HG02763 (cell line): ENCODE results near the gene DRGX.

Experiments
- ATAC-seq: cut with Tn5 transposase; IDR thresholded peaks from one replicate; pipeline ENCODE4 v1.9.1; 2021; ENCODE audit warnings: mild to moderate bottlenecking, moderate library complexity; ENCODE audit not compliant: unreplicated experiment

DRGX gene

DNA sequence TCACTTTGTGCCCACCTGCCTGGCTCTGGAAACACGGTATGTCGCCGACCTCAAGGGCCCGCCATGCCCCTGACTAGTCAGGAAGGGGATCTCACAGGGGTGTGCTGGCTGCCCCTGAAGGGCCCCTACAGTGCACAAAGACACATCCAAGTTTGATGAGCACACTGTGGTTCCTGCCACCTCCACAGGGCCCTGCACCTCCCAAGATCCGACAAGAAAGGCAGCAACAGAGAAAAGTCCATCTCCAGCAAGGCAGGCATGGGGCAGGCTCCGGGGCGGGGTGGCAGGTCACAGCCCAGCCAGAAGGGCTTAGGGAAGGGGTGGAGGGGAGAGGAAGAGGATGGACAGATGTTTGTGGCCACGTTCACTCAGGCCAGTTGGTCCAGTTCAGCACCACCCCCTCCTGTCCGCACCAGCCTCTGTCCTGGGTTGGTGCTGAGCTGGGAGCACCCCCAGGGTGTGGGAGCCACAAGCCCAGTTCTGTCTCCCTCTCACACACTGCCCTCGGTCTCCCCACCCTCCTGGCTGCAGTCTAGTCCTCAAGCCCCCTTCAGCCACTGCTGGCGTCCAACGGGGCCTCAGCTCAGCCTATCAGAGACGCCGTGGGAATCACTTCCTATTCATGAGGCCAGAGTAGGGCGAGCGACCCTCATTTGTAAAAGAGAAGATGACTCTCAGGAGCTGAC lies 11.5 kb downstream of the DRGX start:
- no peak for ATAC-seq

DNA sequence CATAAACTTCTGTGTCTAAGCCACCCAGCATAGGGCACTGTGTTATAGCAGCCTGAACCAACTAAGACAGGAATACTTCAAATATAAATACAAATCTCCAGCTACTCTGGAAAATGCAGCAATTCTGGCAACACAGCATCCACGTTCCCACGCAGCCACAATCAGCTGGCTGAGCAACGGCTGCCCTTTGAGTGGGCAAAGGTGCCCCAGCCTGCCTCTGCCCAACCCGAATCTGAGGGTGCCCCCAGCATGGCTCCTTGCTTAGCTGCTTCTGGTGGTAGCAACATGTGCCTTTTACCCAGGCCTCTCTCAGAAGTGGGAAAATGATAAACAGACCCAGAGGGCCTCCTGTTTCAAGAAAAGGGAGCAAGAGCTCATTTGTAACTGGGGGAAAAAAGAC lies 12.0 kb downstream of the DRGX start:
- no peak for ATAC-seq

DNA sequence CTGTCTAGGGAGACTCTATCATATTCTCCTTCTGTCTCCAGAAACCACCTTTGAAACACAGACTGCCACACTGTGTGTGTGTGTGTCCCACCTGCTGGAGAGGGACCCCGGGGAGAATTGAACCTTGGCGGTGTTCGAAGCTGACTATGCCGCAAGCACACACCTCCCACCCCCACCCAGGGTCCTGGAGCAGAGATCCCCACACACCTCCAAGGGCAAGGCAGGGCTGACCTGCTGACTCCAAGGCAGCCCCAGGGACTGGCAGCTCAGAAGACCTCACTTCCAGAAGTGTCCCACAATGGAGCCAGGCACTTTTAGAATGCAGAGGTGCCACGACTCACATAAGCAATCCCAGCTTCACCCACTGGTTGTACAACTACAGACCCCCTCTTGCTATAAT lies 13.1 kb downstream of the DRGX start:
- no peak for ATAC-seq

DNA sequence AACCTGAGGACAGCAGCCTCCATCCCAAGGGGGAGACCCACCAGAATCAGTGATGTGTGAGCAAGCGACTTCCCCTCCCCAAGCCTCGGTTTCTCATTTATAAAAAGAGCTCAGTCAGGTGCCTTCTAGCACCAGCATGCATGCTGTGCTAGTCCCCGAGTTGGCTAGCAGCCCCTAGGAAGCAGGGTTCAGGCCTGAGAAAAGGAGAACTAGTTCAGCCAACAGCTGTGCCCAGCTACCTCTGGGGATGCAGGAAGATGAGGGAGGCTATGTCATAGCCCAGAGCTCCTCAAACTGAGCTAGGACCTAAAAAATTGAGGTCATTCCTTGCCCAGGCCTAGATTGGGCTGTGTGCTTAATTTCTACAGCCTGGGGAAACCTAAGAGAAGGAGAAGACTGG lies 13.7 kb downstream of the DRGX start:
- no peak for ATAC-seq

DNA sequence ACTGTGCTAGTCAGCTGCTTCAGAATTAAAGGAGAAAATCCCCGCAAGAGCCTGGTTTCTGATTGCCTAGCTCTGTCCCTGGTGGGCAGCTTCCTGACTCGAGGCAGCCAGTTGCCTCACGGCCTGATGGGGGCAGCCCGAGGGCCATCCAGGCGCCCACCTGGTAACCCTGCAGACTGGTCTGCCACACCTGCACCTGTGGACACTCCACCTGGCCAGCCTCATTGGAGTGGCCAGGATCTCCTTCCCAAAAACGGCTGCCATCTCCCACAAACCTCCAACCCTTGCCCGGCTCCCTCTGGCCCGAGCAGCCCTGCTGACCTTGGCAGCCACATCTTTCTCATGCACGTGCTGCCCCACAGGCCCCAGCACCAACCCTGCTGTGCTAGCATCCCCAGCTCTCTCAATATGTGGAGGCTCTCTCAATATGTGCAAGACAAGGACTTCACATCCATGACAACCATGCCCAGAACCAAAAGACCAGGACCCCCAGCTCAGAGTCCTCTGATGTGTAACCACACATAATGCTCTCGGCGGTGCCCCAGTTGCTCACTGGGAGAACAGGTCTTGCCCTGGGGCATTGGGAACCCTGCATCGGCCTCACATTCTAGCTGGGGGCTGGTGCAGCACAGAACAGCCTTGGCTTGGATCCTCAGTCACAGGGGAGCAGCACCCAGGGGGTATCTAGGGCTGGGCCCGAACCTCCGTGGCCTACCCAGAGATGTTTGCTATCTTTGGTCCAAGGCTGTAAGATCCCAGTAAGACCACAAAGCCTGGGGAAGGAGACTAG lies 14.6 kb downstream of the DRGX start:
- no peak for ATAC-seq

DNA sequence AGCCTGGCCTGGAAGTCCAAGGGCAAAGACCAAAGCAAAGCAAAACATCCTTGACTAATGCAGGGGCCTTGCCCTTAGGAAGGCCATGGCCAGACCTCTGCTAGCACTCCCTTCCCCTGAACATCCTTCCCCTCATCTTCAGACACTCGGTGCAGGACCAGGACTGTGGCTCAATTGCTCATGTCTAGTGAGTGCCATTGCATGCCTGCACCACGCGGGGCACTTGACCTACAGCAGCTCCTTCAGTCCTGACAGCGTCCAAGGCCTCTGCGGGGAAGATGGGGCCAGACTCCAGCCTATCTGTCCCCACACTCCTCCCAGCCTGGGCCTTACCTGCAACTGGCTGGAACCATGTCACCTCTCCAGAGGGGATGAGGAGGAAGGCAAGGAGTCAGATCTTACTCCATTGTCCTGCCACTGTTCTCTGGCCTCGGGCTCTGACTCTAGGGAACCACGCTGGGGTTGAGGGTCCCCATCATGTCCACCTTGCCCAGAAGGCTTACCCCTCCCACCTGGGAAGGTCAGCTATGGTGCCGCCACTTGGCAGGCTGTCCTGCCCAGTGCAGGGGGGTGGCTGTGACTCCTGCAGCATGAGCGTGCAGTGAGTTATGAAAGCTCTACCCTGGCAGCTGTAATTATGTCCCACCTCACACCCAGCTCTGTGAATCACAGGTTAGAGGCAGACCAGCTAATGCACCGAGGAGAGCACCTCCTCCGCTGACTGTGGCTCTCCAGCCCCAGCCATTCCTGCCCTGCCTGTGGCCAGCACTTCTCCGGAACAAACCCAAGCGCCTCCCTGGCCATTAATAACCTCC lies 16.1 kb downstream of the DRGX start:
- no peak for ATAC-seq

DNA sequence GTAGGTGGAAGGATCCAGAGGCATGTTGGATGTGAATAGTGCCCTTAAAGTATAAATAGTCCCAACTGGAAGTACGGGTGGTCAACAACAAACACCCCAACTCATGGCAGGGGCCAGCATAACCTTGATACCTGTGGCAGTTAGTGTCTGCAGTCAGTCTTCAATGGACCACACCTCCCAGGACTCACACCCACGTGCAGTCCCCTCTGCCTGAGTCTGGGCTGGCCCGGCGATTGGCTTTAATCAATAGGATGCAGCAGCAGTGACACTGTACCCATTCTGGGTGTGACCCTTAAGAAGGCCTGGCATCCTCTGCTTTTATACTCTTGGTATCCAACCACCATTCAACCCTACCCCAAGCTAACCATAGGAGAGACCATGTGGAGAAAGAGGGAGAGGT lies 18.6 kb downstream of the DRGX start:
- no peak for ATAC-seq

DNA sequence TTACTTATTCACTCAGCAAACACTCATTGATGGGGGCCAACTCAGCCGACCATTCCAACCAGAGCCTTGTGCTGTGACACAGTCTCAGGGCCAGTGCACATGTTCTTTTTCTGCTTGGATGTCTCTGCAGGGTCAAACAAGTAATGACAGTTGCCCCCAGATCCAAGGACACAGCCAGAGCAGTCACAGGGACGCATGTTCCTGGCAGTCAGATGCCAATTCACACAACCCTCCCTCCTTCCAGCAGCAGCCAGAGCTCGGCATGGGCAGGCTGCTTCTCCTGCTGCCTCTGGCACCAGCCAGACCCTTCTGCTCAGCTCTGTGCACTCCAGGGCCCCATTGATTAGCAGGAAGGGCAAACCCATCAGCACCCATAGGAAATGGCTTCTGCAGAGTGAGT lies 20.3 kb downstream of the DRGX start:
- ATAC-seq = no peak

DNA sequence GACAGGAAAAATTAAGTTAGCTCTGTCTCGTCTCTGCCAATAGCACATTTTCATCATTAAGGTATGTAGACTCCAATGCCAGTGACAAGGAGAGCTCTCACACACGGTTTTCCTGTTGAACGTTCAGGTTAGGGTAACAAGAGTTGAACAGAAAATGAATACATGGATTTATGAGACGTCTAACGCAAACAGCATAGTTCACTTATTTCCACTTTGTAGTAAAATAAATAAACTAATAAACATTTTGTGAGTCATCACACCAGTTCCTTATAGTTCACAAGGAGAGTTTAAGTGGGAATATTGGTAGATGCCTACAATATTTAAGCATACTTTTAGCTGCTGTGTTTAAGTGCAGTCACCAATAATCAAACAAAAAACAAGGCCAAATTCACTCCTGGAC lies 21.1 kb downstream of the DRGX start:
- no peak for ATAC-seq

DNA sequence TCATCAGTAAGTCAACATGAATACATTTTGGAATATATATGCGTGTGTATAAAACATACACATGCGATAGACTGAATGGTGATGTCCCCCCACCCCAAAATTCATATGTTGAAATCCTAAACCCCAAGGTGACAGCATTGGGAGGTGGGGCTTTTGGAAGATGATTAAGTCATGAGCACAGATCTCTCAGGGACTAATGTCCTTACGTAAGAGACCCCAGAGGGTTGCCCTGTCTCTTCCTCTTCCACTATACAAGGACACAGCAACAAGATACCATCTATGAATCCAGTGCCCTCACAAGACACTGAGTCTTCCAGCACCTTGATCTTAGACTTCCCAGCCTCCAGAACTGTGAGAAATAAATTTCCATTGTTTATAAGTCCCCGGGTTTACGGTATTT lies 22.5 kb downstream of the DRGX start:
- no peak for ATAC-seq

DNA sequence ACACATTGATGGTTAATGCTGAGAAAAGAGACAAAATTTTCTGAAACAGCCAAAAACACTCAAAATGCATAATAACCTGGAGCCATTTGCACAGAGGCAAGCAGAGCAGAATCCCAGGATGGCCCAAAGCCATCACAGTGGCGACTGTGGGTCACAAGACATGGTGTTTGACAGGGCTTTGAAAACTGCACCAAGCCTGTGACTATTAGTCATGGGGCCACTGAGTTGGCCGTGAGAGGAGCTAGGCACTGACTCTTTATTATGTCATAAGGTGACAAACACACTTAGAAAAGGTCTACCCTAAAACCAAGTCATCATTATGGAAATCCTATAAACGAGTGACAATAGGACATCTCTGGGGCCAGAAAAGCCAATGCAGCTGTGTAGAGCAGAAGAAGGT lies 23.9 kb downstream of the DRGX start:
- ATAC-seq = no peak

DNA sequence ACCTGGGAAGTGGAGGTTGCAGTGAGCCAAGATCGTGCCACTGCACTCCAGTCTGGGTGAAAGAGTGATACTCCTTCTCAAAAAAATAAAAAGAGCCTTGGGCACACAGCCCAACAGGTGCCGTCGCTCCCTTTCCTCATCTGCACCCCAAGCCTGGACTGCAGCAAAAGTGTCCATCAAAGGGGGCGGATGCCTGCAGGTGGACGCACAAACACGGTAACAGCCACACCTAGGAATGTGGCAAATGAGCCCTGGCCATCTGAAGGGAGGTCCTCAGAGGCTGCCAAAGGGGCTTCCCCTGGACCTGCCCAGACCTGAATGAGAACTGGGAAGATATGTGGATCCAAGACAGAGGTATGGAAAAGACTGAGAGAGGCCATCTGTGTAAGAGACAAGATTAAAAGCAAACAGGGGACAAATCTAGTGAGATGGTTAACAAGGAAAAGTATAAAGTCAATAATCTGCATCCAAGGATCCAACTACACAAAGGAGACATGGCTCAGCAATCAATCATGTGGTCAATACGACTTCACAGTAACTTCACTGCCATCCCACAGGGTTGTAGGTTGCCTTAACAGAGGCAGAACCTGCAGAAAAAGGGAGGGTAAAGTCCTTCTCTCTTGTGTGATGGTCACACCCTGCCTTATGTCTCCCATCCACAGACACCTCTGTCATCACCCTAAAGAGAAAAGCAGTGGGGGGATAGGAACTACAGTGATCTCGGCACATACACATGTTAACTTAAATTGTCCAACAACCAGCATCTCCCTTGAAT lies 25.4 kb downstream of the DRGX start:
- no peak for ATAC-seq

DNA sequence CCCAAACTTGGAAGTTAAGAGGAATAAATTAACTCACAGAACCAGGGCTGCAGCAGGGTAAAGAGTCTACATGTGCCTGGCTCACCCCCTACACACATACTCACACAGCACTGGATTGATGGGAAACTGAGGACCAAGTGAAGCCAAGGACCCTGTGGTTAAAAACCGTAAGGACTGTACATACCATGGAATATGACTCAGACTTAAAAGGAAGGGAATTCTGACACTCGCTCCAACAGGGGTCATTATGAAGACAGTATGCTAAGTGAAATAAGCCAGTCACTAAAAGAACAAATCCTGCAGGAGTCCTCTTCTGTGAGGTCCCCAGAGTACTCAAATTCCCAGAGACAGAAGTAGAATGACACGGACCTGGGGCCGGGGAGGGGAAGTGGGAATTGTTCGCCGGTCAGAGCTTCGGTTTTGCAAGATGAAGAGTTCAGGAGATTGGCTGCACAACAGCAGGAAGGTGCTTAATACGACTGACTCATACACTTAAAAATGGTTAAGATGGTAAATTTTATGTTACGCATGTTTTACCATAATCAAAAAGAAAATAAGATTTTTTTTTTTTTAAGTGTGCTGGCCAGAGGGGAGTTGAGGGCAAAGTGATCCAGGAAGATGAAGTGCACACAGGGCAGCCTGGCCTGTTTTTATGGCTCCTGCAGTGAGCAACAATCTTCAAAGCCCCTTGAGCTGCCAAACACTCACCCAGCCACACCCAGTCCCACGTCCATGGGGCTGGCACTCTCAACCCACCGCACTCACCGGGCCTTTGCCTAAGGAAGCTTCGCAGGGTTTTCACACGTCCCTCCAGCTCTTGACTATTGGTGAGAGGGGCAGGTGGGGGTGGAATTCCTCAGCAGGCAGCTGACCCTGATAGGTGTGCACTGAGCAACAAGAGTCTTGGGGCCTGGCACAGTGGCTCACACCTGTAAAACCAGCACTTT lies 26.4 kb downstream of the DRGX start:
- no peak for ATAC-seq

DNA sequence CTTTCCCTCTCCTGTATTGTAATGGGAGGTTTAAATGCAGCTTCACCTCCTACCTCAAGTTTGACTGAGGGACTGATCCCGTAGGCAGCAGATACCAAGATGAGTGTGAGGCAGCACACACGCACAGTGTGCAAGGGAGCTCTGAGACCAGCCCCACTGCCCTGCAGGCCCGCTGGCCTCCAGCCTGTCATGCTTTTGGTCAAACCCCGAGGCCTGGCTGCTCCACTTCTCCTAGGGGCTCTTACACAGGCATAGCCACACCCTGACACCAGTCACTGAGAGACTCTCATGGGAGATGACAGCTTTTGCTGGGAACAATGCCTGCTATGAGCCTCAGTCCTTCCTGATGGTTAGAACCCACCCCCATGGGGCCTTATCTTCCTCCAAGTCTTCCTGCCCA lies 27.6 kb downstream of the DRGX start:
- no peak for ATAC-seq

DNA sequence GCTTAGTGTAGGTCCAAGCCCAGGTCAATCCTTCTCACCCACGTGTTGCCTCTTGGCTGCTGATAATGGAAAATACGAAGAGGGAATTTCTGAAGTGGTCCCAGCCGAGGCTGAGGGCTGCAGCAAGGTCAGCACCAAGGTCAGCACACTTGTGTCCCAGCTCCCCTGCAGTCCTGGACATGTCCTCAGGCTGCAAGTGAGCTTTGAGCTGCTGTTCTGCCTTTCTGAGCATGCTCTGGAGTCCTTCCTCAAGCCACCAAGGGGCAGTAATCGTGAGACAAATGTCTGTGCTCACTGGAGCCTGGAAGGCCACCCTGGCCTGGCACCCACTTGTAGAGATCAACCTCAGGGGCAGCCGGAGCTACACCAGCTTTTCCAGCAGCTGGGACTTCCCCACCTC lies 28.3 kb downstream of the DRGX start:
- no peak for ATAC-seq

DNA sequence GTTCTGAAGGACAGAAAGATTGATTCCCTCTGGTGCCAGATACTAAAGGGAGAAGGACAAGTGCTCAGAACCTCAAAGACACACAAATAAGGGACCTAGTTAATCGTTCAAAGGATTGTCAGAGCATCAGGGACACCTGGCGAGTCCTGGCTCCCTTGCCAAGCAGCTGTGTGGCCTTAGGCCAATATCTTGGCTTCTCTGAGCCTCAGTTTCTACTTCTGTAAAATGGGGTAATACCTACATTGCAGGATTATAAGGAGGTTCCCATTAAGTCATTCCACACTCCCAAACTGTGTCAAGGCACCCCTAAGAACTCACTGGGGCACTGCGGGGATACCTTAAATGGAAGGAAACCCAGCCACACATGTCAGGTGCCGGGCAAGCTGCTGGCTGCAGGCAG lies 29.4 kb downstream of the DRGX start:
- ATAC-seq = no peak

DNA sequence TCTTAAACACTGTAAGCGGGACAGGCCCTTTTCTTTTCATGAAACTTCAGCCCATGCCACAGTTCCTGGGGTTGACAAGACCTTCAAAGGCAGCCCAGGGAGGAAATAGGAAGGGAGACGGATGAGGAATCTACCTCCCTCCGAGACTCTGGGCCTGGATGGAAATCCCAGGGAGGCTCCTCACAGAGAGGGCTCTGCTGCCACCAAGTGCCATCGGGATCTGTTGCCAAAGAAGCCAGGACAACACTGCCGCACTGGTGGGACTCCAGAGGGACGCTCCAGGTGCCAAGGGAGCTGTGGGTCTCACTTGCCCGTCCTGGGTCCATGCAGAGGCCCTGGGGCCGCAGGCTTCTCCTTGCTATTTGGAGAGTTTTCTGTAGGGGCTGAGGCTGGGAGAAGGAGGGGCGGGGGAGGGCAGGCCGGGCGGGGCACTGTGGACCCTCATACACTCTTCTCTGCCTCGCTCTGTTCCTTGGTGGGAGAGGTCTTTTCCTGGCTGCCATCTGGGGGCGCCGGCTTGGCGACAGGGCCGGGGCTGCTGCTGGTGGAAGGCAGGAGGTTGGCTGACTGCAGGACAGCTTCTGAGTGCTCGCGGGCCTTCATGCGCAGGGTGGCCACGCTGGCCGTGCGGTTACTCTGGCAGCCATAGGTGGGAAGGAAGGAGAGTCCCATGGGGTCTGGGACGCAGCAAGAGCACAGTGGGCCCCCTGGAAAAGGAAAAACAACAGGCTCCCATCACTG lies 30.0 kb downstream of the DRGX start:
- no peak for ATAC-seq

DNA sequence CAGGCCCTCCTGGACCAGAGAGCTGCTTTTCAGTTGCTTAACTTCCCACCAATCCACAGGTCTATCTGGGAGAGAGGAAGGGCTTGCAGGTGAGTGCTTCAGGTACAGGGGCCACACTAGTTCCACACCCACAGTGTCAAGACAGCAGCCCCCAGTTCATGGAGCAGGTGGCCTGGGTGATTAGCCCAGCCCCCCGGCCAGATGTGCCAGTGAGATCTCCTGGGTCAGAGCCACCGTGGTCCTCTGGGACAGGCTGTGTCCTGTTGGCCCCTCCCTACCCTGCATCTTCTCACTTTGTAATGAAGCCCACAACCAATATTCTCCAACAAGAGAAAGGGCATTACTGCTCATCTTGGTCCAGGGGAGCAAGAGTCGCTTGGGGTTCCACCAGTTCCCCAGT lies 30.6 kb downstream of the DRGX start:
- no peak for ATAC-seq

DNA sequence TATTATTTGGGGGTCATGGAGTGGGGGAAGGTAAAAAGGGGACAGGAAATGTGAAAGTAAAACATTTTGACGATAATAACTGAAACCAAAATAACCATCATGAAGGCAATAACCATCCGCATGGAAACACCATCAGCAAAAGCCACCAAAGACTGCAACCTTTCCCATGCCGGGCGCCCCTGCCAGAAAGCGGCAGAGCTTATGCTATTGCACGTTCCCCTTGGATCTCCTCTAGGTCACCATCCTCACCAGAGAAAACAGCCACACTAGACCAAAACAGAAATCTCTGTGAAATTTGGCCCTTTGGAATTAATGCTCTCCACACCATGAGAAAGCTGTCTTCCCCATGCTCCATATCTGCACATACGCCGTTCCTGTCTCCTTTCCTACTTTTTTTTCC lies 31.1 kb downstream of the DRGX start:
- no peak for ATAC-seq
